Cardiac fibroblast (primary cell): Measurements from ENCODE around the gene ARAP3.
A peak's percentile ranks its signal among the peaks of the same experiment; 100 is the strongest.

Experiments used
- DNase-seq, 2 donors: peaks; one replicate each; pipeline versions ENCODE4 v3.0.0 to v3.0.0-alpha.2; 2010; ENCODE audit warnings: low read depth in 2 of 2
- H3K4me3 ChIP-seq, 2 donors: replicated peaks in 1 of 2; 1 replicate in 1 of 2; 2 replicates in 1 of 2; pipeline ENCODE4 v1.5.1; 2011; ENCODE audit warnings: low read depth in 2 of 2, low read length in 2 of 2, mild to moderate bottlenecking in 2 of 2, moderate library complexity in 1 of 2
- TF ChIP-seq, protein P1 (sequence below): IDR thresholded peaks from one replicate; pipeline ENCODE4 v1.5.1; 2011; ENCODE audit warnings: low read depth, mild to moderate bottlenecking, low read length, inconsistent platforms

Gene ARAP3

DNA sequence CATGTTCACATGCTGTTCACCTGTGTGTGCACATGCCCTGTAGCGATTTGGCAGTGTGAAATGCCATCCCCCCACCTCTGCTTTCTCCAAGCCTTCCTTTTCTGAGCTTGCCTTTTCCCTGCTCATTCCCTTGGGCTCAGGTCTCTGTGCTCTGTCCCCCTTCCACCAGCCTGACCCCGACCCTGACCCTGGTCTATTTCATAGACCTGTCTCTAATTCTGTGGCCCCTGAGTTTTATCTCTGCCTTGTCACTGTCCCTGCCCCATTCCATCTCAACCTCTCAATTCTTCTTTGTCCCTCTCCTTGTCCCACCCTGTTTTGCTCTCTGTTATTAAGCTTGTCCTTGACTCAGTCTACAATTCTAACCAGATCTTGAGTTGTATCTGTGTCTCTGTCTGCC, 735 bp downstream of the ARAP3 start:
- no peak for DNase-seq
- TF ChIP-seq, protein P1, sequence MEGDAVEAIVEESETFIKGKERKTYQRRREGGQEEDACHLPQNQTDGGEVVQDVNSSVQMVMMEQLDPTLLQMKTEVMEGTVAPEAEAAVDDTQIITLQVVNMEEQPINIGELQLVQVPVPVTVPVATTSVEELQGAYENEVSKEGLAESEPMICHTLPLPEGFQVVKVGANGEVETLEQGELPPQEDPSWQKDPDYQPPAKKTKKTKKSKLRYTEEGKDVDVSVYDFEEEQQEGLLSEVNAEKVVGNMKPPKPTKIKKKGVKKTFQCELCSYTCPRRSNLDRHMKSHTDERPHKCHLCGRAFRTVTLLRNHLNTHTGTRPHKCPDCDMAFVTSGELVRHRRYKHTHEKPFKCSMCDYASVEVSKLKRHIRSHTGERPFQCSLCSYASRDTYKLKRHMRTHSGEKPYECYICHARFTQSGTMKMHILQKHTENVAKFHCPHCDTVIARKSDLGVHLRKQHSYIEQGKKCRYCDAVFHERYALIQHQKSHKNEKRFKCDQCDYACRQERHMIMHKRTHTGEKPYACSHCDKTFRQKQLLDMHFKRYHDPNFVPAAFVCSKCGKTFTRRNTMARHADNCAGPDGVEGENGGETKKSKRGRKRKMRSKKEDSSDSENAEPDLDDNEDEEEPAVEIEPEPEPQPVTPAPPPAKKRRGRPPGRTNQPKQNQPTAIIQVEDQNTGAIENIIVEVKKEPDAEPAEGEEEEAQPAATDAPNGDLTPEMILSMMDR = no peak
- H3K4me3 ChIP-seq = peak overlapping the region; percentile 44 to 58

DNA sequence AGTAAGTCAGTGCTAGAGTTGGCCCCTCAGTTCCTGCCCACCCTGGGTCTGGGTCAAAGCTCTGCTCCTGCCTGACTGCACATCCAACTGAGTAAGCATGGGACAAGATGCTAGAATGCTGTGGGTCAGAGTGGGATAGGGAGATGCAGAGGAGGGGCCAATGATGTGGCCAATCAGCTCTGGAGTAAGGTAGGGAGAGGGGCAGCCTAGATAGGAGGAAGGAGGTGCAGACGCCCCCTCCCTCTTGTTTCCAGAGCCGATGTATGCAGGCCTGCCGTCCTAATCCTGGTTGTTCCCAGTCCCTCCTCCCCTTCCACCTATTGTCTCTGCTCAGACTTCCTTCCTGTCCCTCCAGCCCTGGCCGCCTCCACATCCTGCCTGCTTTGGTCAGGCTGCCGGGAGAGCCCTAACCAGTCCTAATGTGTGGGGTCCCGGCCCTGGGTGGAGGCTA, 1.3 kb downstream of the ARAP3 start:
- H3K4me3 ChIP-seq = peak overlapping the region; percentile 44 to 58
- TF ChIP-seq, protein P1 = no peak
- DNase-seq = peak; percentile 73 to 80

DNA sequence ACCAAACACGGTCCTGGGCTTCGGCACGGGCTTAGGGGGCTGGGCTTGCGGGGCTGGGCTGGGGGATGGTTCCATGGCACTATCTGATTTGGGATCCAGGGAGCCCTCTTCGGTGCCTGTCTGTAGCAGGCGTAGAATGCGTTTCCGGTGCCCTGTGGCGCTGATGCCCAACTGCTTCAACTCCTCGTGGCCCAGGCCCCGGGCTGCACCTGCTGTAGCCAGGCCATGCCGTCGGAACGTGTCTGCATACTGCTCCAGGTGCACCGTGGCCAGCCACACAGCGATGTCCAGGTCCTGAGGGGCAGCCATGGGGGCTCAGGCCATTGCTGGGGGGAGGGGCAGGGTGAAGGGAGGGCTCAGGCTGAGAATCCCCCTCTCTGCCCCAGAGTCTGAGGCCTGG, 1.9 kb downstream of the ARAP3 start:
- DNase-seq = no peak
- TF ChIP-seq, protein P1 = no peak
- H3K4me3 ChIP-seq = peak overlapping the region in 1 of 2 donors; percentile 58

DNA sequence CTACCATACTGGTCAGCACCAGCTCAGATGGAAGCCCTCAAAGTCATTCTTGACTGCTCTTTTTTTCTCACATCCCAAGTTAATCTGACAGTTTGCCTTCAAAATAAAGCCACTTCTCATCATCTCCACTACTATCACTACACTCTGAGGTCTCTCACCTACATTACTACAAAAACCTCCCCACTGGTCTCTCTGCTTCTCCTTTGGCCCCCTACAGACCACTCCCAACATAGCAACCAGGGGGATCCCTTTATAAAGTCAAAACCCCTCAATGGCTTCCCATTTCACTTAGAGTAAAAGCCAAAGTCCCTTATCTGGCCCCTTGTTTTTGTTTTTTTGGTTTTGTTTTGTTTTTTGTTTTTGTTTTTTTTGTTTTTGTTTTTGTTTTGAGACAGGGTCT, 4.6 kb downstream of the ARAP3 start:
- DNase-seq = no peak
- no peak overlapping the region for H3K4me3 ChIP-seq
- TF ChIP-seq, protein P1 = peak; percentile 20

DNA sequence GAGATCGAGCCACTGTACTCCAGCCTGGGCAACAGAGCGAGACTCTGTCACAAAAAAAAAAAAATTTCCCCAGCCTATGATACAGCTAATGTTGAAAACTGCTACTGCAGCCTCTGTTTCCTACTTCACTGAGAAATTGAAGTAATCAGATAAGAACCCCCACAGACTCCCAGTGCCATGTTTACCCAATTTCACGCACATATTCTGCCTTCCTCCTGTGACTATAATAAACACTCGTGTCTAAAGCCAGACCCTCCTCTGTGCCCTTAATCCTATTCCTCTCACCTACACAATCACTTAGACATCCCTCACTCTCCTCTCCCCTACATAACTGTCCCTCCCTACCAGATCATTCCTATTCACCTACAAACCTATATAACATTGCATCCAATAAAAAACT, 6.4 kb downstream of the ARAP3 start:
- DNase-seq = no peak
- no peak overlapping the region for H3K4me3 ChIP-seq
- TF ChIP-seq, protein P1 = no peak

DNA sequence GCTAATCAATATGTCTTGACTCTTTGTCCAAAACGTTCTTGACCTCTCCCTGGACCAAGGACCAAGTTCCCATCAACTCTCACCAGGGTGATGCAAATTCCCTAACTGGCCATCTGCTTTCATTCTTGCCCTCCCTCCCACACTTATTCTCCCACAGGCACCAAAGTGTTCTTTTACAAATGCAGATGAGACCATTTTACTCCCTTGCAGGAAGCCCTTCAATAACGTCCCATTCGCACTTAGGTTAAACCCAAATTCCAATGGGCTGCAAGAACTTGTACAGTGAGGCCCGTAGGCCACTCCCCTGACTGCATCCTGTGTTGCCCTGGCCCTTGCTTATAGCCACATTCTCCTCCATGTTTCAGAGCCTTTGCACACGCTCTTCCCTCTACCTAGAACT, 7.3 kb downstream of the ARAP3 start:
- H3K4me3 ChIP-seq = no peak overlapping the region
- TF ChIP-seq, protein P1 = no peak
- DNase-seq = no peak
